ENCODE data around the gene CACNA2D2.

CACNA2D2 gene

DNA sequence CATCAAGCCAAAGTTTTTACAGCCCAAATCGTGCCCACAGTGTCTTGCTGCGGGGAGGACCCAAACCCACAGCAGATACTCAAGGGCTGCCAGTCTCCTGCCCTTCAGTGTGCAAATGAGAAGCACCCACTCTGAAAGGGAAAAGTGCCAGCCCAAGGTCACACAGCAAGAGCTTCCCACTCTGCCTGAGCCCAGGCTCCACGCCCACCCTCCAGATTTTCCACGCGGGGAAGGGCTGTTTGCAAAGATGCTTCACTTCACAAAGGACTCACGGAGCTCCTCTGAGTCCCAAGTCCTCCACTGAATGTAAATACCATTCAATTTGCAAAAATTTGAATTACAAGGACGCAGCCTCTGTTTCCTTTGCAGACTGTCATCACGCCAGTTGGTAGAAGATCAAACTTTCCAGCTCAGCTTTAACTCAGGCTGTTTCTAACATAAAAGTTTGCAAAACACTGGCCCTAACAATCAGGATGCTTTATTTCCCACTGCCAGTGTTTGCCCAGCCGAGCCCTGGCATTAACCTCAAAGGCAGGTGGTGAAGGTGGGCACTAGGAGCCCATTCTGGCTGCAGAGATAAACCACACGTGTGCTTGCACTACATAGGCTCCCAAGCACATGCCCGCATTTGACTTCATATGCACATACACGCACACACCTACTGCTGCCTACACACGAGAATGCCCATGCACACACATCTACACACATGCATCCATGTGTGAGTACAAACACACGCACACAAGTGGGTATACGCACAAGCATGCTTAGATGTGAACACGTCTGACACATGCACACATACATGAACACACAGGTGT is 7.6 kb downstream of the CACNA2D2 start:
- no peak for DNase-seq

DNA sequence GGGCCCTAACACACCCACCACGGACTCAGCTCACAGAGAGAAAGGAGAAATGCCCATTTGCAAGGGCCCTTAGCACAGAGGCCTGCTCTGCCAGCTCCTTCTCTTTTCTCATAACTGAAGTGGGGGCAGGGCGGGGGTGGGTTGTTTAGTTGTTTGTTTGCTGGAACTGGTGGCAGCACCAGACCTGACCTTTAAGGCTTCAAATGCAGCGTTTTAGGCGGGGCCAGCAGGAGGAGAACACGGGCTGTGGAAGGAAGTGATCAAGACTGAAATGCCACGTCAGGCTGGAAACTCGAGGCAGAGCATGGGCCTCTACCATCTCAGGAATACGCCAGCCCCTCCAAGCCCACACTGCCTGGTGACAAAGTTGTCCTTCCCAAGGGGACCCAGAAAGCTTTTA is 9.3 kb downstream of the CACNA2D2 start:
- no peak for DNase-seq

DNA sequence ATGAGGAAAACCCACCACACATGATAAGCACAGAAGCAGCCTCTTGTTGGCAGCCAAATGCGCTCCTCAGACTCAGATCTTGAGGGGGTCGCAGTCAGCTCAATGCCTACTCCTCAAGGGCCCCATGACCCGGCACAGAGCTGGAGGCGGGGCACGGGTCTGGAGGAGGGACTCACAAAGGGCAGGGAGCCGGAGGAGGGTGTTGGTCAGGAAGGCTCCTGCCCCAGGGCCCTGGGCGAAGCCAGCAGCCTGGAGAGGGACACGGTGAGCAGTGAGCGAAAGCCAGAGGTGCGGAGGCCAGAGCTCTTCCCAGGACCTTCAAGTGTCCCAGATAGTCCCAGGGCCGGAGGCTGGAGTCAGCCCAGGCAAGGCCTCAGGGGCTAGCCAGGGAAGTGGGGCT is 9.8 kb downstream of the CACNA2D2 start:
- DNase-seq, result no peak

DNA sequence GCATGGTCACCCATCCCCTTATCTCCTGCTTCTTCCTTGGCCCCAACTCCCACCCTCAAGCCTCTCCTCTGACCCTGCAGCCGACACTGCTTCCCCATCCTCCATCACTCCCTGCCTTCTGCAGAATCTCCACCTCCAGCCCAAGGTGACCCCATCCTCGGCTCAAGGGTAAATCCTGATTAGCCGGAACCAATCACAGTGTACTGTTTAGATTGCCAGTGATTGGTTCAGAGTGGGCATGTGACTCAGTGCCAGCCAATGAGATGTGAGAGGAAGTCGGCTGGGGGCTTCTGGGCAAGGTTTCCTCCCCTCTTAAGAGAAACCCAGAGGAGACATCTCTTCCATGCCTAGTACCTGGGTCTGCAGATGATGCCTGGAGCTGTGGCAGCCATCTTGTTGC is 10.3 kb downstream of the CACNA2D2 start:
- DNase-seq, result no peak

DNA sequence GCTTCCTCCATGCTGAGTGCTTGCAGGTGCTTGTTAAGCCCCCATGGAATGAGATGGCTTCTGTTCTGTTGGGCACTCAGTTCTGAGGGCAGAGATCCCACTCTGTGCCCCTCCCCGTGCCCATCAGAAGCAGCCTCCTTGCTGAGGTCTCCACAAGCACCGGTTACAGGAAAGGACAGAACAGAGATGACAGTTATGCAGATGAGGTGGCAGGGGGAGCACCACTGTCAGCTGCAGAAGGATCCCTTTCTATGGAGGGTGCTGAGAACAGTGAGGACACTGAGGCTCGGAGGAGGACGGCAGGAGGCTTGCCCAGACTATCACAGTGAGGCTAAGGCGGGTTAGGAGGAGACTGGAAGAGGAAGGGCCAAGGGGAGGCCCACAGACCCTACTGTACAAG is 12.4 kb downstream of the CACNA2D2 start:
- no peak for DNase-seq

DNA sequence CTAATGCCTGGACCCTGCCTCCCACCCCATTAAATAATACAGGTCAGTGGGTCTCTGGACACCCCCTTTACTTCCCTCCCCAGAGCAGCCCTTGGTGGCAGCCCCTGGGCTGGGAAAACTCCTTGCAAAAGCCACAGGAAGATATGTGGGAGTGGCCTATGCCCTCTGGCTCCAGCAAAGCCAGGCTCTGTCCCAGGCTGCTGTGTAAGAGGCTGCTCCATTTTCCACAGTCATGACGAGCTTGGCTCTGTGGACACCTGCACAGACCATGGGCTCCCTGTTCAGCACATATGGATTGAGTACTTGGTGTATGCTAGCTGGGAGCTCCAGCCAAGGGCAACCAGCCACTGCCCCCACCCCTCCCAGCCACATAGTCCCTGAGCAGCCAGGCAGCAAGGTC is 13.0 kb downstream of the CACNA2D2 start:
- DNase-seq, result no peak

DNA sequence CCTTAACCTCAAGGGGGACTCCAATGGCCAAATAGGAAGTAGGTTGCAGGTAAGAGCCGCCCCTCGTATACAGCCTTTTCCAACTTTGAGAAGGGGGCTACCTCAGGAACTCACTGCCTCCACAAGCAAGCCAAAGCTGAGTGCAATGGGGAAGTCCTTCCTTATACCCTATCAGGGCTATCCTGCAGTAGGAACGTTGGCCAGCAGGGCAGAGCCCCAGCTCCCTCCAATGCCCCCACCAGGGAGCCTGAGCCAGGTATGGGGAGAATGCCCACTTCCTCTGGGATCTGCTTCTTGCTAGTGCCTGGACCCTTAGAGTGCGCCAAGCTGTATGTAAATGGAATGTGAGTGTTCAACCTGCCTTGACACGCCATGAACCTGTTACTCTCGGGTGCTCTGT is 16.3 kb downstream of the CACNA2D2 start:
- no peak for DNase-seq

DNA sequence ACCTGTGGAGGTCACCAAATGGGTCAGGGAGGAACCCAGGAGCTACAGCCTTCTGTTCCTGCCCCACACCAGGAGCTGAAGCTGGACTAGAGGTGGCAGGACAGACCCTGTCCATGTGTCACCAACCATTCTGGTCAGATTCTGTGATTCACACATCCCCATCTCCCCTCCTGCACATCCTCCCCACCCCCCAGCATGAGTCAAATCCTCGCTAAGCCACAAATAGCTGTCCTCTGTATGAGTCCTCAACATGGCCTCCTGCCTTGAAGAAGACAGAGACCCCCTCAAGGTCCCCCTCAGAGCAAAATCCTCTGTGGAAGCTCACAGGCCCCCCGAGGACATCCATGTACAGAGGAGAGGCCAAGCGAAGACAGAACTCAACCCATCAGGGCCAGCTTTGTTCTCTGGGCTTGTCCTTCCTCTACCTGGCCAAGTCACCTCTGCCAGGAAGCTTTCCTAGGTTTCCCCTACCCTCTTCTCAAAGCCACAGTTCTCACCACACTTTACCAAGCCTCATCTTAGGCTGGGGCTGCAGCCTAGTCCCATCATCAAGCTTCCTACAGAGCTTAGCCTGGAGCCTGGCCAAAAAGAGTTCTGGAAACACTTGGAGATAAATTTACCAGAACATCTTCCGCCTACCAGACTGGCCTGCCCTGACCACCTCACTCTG is 17.1 kb downstream of the CACNA2D2 start:
- DNase-seq, result peak; percentile 57

DNA sequence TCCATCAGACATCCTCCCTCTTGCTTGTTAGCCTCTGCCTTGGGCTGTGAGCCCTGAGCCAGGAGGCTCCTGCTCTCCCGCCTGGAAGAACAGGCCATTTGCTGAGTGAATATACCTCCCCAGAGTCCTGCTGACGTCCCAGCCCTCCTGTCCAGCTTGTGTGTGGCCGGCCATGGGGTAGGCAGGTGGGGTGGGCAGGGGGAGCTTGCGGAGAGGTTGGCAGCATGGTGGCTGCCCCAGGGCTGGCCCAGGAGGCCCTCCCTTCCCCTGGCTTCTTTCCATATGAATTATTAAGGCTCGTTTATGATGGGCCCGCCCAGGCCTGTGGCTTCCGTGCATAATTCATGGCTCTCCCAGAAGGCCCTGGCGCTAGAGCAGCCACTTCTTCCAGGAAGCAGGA is 18.7 kb downstream of the CACNA2D2 start:
- no peak for DNase-seq

DNA sequence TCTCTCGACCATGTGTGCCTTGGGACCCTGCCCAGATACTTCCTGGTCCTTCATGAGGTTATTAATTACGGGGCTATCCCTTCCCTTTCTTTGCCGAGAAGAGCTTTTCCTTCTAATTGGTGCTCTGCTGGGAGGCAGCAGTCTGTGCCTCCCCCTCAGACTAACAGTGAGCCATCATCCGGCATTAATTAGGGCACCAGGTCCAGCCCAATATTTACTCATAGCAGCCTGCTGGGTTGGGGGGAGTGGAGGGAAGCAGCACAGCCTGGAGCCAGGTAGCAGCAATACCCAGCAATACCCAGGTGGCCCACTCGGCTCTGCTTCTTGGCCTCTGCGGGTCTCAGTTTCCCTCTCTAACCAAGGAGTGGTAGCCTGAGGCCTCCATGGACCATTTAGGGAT is 20.1 kb downstream of the CACNA2D2 start:
- DNase-seq, result no peak

DNA sequence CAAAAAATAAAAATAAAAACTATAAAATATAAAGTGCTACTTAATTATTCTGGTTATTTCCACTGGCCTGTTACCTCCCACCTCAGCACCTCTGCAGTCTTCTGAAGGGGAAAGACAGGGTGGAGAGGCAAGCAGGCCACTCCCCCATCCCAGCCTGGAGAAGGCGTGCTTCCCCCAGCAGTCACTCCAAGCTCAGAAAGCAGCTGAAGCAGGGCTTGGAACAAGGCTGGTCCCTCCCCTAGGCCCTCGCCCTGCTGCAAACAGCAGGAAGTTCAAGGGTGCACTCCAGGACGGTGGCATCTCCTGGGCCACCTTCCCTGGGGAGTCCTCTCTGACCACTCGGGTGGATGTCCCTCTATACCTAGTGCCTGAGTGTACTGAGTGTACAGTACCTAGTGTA is 21.4 kb downstream of the CACNA2D2 start:
- no peak for DNase-seq

DNA sequence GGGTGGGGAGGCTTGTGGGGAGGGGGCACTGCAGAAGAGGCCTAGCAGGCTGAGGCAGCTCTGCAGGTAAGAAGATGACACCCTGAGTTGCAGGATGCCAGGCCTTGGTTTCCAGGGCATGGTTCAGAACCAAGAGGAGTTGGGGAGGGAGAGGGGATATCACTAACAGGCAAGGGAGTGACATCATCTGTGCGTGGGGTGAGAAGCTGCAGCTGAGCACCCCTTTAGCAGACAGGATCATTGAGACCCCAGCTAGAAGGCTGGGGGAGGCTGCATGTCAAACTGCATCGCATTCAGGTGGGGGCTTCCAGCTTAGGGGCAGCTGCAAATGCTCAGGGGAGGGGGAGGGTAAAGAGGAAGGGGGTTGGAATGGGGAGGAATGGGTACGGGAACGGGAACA is 23.0 kb downstream of the CACNA2D2 start:
- no peak for DNase-seq

DNA sequence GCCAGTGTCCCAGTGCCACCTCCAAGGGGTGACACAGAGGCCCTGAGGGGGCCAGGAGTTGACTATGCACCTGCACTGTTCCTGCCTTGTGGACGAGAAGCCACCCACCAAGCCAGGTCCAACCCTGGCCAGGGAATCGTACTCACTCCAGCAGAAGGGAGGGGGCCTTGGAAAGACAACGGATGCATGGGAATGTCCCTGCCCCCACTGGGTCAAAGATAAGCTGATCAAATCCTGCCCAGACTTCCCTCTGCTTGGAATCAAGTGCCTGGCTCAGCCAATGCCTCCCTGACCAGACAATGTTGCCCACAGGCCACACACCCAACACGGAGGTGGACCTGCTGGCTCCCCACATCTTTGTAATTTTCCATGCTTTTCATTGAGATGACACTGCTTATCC is 23.9 kb downstream of the CACNA2D2 start:
- no peak for DNase-seq

DNA sequence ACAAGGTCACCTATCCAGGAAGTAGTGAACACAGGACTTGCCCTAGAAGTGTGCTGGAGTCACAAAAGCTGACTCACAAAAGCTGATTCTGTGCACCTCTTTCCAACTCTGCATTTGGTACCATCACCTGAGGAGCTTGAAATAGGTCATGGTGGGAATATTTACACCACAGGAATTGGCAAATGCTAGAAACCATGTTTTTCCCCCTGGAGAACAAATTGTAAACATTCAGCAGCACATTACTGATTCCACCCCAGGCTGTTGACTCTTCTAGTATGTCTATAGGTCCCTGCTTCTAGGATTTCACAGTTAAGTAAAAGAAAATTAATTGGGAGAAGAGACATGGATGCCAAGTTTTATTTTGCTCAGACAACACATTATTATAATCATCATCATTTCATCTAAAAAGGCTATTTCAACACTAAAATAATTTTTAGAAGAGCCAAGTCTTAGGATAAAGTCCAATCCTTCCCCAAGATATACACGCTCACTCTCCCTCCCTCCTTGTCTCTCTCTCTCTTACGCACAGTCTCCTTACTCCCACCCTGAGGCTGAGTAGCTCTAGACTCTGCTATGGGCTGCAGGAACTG is 24.7 kb downstream of the CACNA2D2 start:
- DNase-seq, result no peak

DNA sequence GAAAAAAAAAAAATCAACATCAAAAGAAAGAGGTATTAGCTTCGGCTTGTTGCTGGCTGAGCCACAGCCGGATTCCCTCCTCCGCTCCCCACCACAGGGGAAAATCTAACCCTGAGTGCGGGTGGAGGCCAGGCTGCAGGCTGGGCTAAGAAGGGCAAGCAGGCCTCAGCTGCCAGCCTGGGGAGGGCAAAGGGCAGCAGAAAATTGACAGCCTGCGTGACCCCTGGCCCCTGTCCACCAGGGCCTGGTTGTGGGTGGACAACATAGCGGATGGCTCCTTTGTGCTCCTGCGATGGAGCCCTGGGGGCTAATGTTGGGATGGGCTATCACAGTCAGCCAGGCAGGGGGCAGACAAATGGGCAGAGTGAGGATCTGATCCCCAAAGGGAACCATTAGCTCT is 25.4 kb downstream of the CACNA2D2 start:
- DNase-seq, result no peak

DNA sequence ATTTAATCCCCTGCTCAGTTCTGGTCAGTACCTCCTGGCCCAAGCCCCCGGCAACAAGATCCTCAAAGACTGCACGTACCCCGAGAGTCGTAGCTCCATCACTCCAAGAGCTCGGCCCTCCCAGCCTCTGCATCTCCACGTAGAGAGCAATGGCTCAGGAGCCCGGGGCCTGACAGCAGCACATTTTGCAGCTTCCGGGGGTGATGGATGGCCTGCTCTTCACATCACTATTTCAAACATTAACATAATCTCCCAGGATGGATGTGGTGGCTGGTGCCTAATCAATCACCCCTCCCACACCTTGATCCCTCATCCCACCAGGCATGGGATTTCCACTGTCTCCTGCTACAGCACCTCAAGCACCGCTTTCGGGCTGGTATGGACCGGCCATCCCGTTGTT is 28.1 kb downstream of the CACNA2D2 start:
- no peak for DNase-seq

DNA sequence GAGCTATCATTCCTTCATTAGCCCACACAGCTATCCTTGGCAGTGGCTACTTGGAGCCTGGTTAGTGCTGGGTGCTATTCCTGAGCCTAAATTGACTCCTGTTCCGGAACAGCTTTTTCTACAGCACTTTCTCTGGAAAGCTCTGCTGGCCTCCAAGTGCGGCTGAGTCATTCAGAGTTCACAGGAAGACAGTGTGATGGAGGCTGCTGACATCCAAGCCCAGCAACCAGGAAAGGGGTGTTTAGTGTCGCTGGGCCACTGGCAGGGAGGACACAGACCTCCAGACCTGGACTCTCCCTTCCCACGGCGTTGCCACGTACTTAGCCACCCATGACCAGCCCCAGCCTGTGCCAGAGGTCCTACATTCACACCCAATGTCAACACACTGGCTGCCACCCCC is 28.7 kb downstream of the CACNA2D2 start:
- DNase-seq, result peak; percentile 16

DNA sequence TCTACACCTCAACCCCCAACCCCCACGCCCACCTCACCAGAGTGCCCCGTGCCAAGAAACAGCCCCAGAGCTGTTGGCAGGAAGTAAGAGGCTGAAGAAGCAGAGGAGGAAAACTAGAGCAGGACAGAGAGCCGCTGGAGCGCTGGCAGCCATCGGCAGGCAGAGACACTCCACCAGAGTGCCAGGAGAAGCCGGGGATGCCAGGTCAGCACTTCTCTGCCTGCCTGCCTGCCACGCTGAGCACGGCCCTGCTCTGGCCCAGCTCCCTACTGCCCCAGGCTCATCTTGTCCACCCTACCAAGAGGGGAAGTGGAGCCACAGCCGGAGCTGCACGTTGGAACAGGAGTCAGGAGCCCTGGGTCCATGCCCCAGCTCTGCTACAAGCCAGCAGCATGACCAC is 29.7 kb downstream of the CACNA2D2 start:
- no peak for DNase-seq

DNA sequence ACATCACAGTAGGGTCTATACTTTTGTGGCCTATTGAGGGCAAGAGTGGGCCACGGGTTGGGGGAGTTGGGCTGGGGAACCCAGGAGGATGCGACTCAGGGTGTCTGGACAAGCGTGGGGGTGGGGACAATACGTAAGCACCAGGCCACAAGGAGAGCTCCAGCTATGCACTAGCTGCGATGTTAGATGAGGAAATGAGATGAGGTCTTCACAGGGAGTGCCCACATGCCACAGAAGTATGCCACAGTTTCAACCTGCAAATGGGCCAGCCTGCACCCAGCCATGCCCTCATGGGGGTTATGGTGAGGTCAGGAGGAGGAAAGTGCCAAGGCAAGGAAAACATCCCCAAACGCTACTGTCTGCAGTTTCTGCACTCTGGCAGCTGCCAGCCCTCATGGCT is 30.5 kb downstream of the CACNA2D2 start:
- DNase-seq, result no peak

DNA sequence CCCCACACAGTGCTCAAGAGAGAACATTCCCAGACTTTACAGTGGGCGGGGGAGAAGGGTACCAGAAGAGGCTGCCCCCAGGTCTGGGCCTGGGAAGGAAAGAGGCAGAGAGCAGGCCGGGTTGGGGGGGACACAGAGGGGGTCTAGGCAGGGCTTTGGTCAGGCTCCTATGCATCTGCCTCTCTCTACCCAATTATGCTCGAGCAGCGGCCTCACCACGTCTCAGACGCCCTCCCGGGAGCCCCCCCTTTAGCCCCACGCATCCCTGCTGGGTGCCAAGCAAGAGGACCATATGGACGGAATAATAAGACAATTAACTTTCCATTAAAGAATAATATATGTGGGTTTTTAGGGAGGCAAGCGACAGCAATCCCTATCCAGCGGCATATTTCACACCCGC is 32.8 kb downstream of the CACNA2D2 start:
- no peak for DNase-seq

DNA sequence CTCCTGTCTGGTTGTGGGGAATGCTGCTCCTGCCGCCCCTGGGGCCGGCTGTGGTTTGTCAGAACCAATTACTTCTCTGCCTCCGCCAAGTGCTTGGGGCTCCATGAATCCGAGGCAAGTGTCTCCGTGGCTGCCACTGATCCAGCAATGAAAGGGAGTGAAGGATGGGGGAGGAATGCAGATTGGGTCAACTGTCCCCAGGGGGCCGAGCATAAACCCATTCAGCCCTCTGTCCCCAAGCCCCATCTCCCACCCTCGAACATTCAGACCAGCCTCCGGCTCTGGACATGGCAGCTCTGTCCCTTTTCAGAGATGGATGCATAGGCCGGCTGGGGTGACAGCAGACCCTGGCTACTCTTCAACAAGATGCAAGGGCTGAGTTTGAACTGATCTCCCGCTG is 35.5 kb downstream of the CACNA2D2 start:
- DNase-seq, result no peak

DNA sequence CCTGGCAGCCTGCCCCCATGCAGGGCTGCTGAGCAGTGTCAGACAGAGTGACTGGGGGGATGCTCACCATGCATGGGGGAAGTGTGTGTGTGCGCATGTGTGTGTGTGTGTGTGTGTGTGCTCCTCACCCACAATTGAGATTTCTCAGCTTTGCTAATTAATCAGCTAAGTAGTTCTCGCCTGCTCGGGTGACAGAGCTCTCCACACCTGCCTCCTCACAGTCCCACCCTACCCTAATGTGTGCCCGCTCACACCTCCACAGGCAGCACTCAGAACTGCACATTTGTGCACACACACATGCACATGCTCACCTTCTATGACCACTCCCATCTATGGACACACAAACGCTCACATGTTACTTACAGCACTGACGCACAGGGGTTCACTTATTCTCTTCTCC is 37.3 kb downstream of the CACNA2D2 start:
- no peak for DNase-seq

DNA sequence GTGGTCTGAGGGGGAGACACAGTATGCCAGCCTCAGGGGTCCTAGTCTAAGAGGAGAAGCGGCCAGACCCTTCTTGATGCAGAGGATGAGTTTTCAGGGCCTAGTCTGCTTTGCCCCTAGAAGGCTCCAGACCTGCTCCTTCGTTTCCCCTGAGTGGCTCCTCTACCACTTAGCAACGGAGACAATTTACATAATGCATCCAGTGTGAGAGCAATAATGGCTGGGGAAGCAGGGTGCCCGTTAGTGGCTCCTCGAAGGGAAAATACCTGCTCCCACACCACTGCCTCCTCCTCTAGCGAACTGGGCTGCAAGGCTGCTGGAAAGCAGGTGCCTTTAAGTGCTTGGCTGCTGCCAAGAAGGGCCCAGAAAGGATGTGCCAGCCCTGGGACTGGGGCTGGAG is 38.9 kb downstream of the CACNA2D2 start:
- no peak for DNase-seq

DNA sequence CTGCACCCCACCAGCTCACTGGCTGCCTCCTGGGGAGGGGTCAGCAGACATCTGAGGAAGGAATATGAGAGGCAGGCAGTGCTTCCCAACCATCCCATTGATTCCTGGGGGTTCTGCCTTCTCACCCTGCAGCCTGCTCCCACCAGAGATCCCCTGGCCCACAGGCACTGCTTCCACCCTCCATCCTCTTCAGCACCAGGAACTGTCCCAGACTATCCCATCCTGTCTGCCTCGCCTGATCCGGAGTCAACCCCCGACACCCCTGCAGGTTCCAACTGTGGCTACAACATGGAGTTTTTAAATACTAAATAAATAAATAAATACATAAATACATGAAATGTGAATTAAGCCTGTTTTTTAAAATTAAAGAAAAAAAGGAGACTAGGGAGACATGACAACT is 43.6 kb downstream of the CACNA2D2 start:
- no peak for DNase-seq

Data from fibroblast of skin of scalp (primary cell).